HG03060 (cell line): ENCODE results near the gene C20orf204.

Source experiments
- ATAC-seq: cut with Tn5 transposase; IDR thresholded peaks from one replicate; pipeline ENCODE4 v1.9.1; 2021; ENCODE audit warnings: low read depth, moderate number of reproducible peaks; ENCODE audit not compliant: unreplicated experiment

The C20orf204 gene

GRCh38 chr20:64053841-64054661, 18.1 kb downstream of the C20orf204 start:
- no peak for ATAC-seq

- no peak for ATAC-seq
Observed at GRCh38 chr20:64055396-64055892, 19.5 kb downstream of the C20orf204 start.

GRCh38 chr20:64055893-64056638, 20.1 kb downstream of the C20orf204 start:
- ATAC-seq = no peak

DNA sequence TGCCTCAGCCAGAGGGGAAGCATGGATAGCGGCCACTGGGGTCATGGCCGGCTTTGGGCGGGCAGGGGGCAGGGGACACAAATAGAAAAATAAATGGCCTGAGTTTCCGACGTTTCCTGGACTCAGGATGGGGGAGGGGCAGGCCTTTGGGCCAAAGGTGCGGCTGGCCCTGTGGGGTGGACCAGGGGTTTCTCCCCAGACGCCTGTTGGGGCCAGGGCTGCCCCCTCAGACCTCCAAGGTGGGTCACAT, 20.6 kb downstream of the C20orf204 start:
- no peak for ATAC-seq

- ATAC-seq = no peak
Observed at GRCh38 chr20:64056889-64057627, 21.1 kb downstream of the C20orf204 start.

GRCh38 chr20:64057628-64058498, 21.9 kb downstream of the C20orf204 start:
- no peak for ATAC-seq

DNA sequence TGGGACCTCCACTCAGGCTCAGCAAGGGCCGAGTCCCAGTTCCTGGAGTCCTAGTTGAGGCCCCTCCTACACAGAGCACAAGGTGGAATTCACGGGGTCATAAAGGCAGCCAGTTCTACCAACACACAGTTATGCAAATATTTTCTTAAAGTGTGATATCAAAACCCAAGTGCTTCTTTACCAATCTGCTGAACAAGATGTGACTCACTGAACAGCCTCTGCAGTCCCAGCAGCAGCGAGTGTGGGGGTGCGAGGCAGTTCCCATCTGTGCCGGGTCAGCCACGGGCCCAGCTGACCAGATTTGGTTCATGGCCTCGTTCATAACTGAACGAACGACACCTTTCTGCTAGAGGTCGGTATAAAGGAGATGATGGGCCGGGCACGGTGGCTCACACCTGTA, 22.6 kb downstream of the C20orf204 start:
- ATAC-seq = no peak

DNA sequence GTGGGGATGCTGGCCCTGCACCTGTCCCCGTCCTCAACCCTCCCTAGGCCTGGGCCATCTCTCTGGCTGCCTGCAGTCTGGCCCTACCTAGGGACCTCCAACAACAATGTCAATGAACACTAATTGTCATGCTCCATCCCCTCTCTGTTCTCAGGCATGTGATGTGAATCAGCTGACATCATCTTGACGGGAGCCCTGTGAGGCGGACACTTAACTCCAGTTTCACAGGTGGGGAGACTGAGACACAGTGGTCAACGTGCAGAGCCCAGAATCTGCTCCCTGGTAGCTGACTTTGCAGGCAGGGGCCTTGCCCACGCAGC, 26.3 kb downstream of the C20orf204 start:
- ATAC-seq = no peak

- no peak for ATAC-seq
Observed at GRCh38 chr20:64062596-64063388, 26.8 kb downstream of the C20orf204 start, which contains the start of gene TCEA2. TSS of gene TCEA2 (plus strand) at chr20:64063198. CDS start at chr20:64063313, 115 bp downstream.

GRCh38 chr20:64063389-64064144, 27.6 kb downstream of the C20orf204 start:
- no peak for ATAC-seq

GRCh38 chr20:64064145-64064698, 28.2 kb downstream of the C20orf204 start:
- no peak for ATAC-seq

GRCh38 chr20:64065062-64065973, 29.3 kb downstream of the C20orf204 start:
- no peak for ATAC-seq

GRCh38 chr20:64065974-64066343, 30.0 kb downstream of the C20orf204 start:
- peak; percentile 38 for ATAC-seq

DNA sequence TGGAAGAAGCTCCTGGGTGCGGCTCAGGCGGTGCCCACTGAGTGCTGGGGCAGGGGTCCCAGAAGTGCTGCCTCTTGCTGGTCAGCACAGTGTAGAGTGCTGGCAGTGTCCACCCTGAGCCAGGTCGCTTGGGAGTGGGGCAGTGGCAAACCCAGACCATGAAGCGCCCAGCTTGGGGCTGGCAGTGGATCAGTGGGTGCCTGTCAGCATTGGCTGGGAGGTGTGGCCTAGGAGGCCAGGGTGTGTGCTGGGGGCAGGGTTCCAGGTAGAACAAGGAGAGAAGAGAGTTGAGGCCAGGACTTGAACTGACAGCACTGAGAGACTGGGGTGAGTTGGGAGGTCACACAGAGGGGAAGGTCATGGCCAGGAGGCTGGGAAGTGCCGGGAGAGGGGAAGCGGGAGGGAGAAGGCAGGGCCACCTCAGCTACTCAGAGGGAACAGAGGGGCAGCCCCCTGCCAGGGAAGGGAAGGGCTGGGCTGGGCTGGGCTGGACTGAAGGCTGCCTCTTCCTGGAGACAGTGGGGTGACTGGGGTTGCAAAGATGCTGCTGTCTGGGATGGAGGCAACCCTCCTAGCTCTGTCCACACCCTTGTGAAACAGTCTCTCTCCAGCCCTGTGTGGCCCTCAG, 31.1 kb downstream of the C20orf204 start:
- no peak for ATAC-seq

DNA sequence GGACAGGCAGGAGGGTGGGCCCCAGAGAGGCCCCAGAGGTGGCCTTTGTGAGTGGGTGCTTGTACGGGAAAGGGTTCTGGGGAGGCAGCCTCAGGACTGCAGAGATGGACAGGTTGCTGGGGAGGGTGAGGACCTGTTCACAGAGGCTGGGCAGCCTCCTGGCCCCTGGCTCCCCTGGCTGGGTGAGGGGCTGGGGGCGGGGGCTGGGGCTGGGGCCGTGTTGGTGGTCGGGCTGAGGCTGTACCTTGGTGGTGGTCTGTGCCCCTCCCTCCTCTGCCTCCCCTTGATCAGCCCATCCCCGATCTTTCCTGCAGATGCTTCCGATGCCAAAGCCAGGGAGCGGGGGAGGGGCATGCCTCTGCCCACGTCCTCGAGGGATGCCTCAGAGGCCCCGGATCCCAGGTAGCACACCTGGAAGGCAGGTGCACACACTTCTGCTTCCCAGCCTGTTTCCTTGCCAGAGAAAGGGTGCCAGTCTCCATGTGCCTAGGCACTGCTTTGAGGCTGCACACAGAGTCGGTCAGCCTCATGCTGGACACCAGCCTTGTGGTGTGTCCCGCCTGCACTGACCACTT, 31.8 kb downstream of the C20orf204 start:
- ATAC-seq = no peak

DNA sequence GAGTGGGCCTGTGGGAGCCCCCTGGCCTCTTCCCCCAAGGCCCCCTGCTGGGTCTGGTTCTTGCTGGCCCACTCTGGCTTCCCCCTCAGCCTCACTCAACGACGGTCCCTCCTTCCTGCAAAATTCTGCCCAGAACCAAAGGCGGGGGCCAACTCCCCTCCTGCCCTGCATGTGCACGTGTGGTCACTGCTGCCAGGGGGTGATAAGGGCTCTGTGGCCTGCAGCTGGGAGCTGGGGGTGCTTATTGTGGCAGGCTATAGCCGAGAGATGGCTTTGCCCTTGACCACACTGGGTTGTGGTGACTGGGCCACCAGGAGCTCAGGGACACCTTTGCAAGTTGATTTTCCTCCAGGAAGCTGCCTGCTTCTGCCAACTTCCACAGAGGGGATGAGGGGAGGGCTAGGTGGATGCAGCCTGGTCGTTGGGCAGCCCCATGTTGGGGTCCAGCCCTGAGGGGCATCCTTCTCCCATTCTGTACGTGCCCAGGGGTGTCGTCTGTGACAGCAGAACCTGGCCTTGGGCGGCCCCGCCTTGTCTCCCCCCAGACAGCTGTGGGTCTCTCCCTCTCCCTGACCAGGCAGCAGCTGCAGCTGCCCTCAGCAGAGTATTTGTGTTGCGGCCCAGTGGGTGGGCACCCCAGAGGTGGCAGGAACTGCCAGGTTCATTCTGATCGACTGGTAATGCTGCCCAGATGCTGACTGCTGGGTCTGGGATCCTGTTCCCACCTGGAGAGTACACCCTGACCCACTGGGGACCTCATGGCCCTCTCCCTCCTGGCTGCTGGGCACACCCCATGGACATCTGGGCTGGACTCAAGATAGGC, 32.6 kb downstream of the C20orf204 start:
- no peak for ATAC-seq
